B cell (primary cell): ENCODE measurements around the gene SLC24A4.

ENCODE experiments used
- CTCF ChIP-seq: fragments of 200-600 bp; IDR thresholded peaks from one replicate; pipeline ENCODE4 v1.8.0; 2022; ENCODE audit warnings: antibody characterized with exemption, mild to moderate bottlenecking
- EZH2 ChIP-seq: IDR thresholded peaks from 2 replicates; pipeline ENCODE4 v1.6.1; 2012; ENCODE audit warnings: borderline replicate concordance, low read depth, mild to moderate bottlenecking, moderate library complexity, low read length; ENCODE audit not compliant: insufficient read depth, poor library complexity, severe bottlenecking

DNA sequence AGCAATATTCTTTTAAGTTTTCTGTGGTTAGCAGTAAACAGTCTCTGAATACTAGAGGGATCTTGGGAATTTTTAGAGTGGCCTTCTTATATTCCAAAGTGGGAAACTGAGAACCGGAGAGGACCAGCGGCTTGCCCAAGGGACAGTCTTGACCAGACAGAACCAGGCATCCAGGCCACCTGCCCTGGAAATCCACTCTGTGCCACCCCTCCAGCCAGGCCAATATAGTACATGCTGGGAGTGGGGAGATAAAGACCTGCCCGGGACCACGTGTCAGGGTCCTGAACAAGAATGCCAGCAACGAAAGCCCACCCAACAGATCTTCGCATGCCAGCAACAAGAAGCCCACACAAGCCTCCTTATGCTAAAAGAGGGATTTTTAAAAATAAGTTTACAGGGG lies 141.2 kb downstream of the SLC24A4 start:
- TF ChIP-seq CTCF (no peak), EZH2 (no peak)
